ENCODE data around the gene HLA-A. TPM values are rescaled to one million over a fixed set of nuclear protein-coding genes. Genes with fewer than 3 reads are reported as not detected.

HLA-A gene
- total and polyA plus RNA-seq, 2 experiments from 2014 or later: 170 to 203 TPM

GRCh38 chr6:29958921-29959320 lies 16.6 kb downstream of the HLA-A start:
- Mint-ChIP-seq H3K4me1 (peaks cover 19% of the 10 kb centered on the region; the same call in 2 of the 3 replicates), H3K36me3 (ENCODE audit: low read depth) (peaks cover 5% of the 10 kb centered on the region; the same call in 2 of the 3 replicates), H3K9me3 (no peaks in the 10 kb centered on the region; the same call in 2 of the 3 replicates), H3K27ac (no peak overlapping the region), H3K4me3 (no peak overlapping the region), H3K27me3 (ENCODE audit: insufficient read depth, low read depth, poor library complexity) (peaks cover 2% of the 10 kb centered on the region)
- DNase-seq (ENCODE audit: low spot score): no peak
- no peaks in the 10 kb centered on the region for H3K27me3 ChIP-seq (ENCODE audit: insufficient read depth)
- peaks cover 5% of the 10 kb centered on the region for H3K4me1 ChIP-seq (ENCODE audit: insufficient read depth)
- no peak for ATAC-seq
- H3K36me3 ChIP-seq (ENCODE audit: insufficient read depth): no peaks in the 10 kb centered on the region
- no peaks in the 10 kb centered on the region for H3K9me2 ChIP-seq (ENCODE audit: insufficient read depth)
- H3K79me2 ChIP-seq (replicated peaks; ENCODE audit: insufficient read depth): no peaks in the 10 kb centered on the region
- no peak overlapping the region for H3K4me3 ChIP-seq
- no peak overlapping the region for H2AFZ ChIP-seq
- TF ChIP-seq NANOG (IDR thresholded peaks at IDR 0.05; ENCODE audit: borderline replicate concordance) (no peak), ZNF331 (CRISPR knock-in tag; IDR thresholded peaks at IDR 0.05; ENCODE audit: low read depth) (no peak), EZH2phosphoT487 (IDR thresholded peaks at IDR 0.05; ENCODE audit: unreplicated experiment) (no peak), JUNB (IDR thresholded peaks at IDR 0.05; ENCODE audit: unreplicated experiment) (no peak), ZNF114 (CRISPR knock-in tag; IDR thresholded peaks at IDR 0.05) (no peak)
- no peaks in the 10 kb centered on the region for H3F3A ChIP-seq (replicated peaks; ENCODE audit: low read depth)
- H3K4me2 ChIP-seq: no peak overlapping the region
- H3K27ac ChIP-seq (ENCODE audit: low read depth): no peak overlapping the region
- no peaks in the 10 kb centered on the region for H4K20me1 ChIP-seq (replicated peaks; ENCODE audit: insufficient read depth)

- peaks cover 23% of the 10 kb centered on the region for H3K4me1 Mint-ChIP-seq
- Histone ChIP-seq H2AFZ (no peak overlapping the region), H3K4me3 (no peak overlapping the region), H3F3A (replicated peaks; ENCODE audit: low read depth) (no peaks in the 10 kb centered on the region), H3K36me3 (ENCODE audit: insufficient read depth) (no peaks in the 10 kb centered on the region), H3K27me3 (ENCODE audit: insufficient read depth) (no peaks in the 10 kb centered on the region), H3K4me1 (ENCODE audit: insufficient read depth) (peaks cover 10% of the 10 kb centered on the region), H4K20me1 (replicated peaks; ENCODE audit: insufficient read depth) (no peaks in the 10 kb centered on the region), H3K27ac (ENCODE audit: low read depth) (no peak overlapping the region), H3K4me2 (no peak overlapping the region), H3K79me2 (replicated peaks; ENCODE audit: insufficient read depth) (no peaks in the 10 kb centered on the region), H3K9me2 (ENCODE audit: insufficient read depth) (no peaks in the 10 kb centered on the region)
- H3K9me3 Mint-ChIP-seq: no peaks in the 10 kb centered on the region; the same call in 2 of the 3 replicates
- H3K27ac Mint-ChIP-seq: no peak overlapping the region
- peaks cover 5% of the 10 kb centered on the region; the same call in 2 of the 3 replicates for H3K36me3 Mint-ChIP-seq (ENCODE audit: low read depth)
- no peak for TF ChIP-seq ETS1 (IDR thresholded peaks at IDR 0.05)
- no peak for TF ChIP-seq JUNB (IDR thresholded peaks at IDR 0.05; ENCODE audit: unreplicated experiment)
- TF ChIP-seq, protein P1, sequence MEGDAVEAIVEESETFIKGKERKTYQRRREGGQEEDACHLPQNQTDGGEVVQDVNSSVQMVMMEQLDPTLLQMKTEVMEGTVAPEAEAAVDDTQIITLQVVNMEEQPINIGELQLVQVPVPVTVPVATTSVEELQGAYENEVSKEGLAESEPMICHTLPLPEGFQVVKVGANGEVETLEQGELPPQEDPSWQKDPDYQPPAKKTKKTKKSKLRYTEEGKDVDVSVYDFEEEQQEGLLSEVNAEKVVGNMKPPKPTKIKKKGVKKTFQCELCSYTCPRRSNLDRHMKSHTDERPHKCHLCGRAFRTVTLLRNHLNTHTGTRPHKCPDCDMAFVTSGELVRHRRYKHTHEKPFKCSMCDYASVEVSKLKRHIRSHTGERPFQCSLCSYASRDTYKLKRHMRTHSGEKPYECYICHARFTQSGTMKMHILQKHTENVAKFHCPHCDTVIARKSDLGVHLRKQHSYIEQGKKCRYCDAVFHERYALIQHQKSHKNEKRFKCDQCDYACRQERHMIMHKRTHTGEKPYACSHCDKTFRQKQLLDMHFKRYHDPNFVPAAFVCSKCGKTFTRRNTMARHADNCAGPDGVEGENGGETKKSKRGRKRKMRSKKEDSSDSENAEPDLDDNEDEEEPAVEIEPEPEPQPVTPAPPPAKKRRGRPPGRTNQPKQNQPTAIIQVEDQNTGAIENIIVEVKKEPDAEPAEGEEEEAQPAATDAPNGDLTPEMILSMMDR (conservative IDR thresholded peaks at IDR 0.05; ENCODE audit: low read depth in 2 of 2): no peak
- TF ChIP-seq ZNF331 (CRISPR knock-in tag; IDR thresholded peaks at IDR 0.05; ENCODE audit: low read depth): no peak
- no peak for TF ChIP-seq POLR2AphosphoS5 (IDR thresholded peaks at IDR 0.05; ENCODE audit: low read depth)
- TF ChIP-seq ZNF114 (CRISPR knock-in tag; IDR thresholded peaks at IDR 0.05): no peak
- no peak for TF ChIP-seq STAT1 (IDR thresholded peaks at IDR 0.05; ENCODE audit: unreplicated experiment)
- H3K27me3 Mint-ChIP-seq (ENCODE audit: insufficient read depth, low read depth, poor library complexity): peaks cover 2% of the 10 kb centered on the region
- DNase-seq (ENCODE audit: low spot score): no peak
- ATAC-seq: no peak
- no peak overlapping the region for H3K4me3 Mint-ChIP-seq
These were observed 17.1 kb downstream of the HLA-A start for GRCh38 chr6:29959467-29959866.
